AG09309 (cell line): ENCODE measurements around the gene PRPF4.

Source experiments
- DNase-seq: peaks from one replicate; pipeline ENCODE4 v3.0.0-alpha.2; 2010; ENCODE audit warnings: low read depth
- H3K4me3 ChIP-seq: 2 replicates; pipeline ENCODE4 v1.5.1; 2011; ENCODE audit warnings: mild to moderate bottlenecking, low read depth, low read length, moderate library complexity; ENCODE audit not compliant: control insufficient read depth
- TF ChIP-seq, protein P1 (sequence below): IDR thresholded peaks from 2 replicates; pipeline ENCODE4 v1.5.1; 2011; ENCODE audit warnings: mild to moderate bottlenecking, low read depth, low read length, inconsistent platforms; ENCODE audit not compliant: insufficient read depth, control insufficient read depth; ENCODE audit errors: missing control alignments

The PRPF4 gene

DNA sequence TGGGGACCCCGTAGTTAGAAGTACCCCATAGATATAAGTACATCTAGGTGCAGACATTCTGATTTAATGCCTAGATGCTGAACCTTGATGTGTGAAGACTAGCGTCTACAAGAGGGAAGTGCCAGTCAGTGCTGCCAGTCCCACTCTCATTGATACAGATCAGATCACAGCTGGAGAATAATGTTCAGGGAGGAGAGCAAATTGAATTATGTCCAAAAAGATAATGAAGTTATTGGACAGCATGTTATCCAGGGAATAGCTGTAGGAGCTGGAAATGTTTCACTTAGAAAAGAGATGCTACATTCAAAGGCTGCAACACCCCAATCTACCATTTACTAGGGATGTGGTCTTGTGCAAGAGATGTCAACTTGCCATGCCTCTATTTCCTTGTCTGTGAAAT lies 43.6 kb downstream of the PRPF4 start:
- TF ChIP-seq, protein P1, sequence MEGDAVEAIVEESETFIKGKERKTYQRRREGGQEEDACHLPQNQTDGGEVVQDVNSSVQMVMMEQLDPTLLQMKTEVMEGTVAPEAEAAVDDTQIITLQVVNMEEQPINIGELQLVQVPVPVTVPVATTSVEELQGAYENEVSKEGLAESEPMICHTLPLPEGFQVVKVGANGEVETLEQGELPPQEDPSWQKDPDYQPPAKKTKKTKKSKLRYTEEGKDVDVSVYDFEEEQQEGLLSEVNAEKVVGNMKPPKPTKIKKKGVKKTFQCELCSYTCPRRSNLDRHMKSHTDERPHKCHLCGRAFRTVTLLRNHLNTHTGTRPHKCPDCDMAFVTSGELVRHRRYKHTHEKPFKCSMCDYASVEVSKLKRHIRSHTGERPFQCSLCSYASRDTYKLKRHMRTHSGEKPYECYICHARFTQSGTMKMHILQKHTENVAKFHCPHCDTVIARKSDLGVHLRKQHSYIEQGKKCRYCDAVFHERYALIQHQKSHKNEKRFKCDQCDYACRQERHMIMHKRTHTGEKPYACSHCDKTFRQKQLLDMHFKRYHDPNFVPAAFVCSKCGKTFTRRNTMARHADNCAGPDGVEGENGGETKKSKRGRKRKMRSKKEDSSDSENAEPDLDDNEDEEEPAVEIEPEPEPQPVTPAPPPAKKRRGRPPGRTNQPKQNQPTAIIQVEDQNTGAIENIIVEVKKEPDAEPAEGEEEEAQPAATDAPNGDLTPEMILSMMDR: no peak
- H3K4me3 ChIP-seq: no peak overlapping the region
- no peak for DNase-seq

DNA sequence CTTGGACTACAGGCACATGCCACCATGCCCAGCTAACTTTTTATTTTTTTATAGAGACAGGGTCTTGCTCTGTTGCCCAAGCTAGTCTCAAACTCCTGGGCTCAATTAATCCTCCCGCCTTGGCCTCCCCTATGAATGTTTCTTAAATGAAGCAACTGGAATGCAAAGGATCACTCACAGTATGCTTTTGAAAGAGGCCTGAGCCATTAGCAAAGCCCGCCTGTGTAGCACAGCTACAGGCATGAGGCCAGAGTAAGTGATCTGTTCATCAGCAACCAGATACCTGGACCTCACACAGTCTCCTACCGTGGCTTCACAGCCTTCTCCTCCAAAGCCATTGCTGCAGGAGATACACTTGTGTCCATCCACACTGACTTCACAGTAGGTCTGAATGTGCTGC lies 44.6 kb downstream of the PRPF4 start:
- no peak for DNase-seq
- TF ChIP-seq, protein P1: no peak
- H3K4me3 ChIP-seq: no peak overlapping the region

DNA sequence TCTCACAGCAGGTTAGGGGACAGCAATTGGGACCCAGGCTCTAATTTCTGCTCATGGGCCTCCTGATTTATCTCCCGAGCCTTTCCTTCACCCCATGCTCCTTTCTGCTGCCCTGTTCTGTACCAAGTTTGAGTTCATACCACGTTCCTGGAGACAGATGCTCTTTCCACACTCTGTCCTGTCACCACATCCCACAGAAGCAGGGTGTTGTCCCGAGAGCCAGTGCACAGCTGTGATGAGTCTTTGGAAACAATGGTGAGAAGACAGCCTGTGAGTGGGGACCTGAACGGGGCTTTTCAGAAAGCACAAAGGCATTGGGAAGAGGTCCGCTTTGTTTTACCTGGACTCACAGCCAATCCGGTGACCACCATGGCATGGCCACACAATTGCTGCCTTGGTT lies 47.2 kb downstream of the PRPF4 start:
- H3K4me3 ChIP-seq: no peak overlapping the region
- DNase-seq: no peak
- TF ChIP-seq, protein P1: no peak

DNA sequence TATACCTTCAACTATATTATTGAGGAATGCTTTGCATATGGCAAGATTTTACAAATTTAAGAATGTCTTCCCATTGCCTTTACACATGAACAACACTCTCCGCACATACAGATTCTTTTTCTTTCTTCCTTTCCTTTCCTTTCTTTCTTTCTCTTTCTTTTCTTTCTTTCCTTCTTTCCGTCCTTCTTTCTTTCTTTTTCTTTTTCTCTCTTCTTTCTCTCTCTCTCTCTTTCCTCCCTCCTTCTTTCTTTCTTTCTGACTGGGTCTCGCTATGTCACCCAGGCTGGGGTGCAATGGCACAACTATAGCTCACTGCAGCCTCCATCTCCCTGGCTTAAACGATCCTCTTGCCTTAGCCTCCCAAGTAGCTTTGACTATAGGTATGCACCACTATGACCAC lies 50.8 kb downstream of the PRPF4 start:
- no peak for DNase-seq
- TF ChIP-seq, protein P1: no peak
- no peak overlapping the region for H3K4me3 ChIP-seq

DNA sequence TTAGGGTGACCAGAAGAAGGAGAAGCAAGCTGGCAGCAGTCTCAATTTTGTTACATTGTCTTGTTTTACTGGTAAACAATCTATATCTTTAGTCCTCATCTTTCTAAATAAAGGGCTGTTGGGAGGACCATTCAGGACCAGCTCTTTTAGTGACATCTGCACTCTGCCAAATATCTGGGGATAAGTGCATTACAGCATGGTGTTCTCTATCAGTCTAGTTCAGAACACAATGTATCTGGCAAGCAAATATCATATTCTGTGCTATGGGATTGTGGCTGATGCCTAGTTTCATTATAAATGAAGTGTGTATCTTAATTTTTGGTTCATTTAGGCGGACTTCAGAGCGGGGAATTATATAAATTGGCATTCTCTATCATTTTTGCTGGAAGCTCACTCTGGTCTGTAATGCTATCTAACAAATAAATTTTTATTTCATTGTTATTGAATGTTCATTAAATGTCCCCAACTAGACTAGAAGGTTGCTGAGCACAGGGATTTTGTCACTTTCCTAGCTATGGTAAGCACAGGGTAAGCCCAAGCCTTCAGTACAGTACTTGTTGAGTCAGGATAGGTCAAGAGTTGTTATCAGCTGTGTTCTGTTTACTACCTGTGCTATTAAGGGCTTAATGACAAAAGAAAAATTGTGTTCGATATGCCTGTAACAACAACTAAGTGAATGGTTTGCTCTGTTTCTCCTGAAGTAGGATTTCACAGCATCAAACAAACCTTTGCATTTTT lies 52.8 kb downstream of the PRPF4 start:
- TF ChIP-seq, protein P1: no peak
- no peak overlapping the region for H3K4me3 ChIP-seq
- DNase-seq: no peak

DNA sequence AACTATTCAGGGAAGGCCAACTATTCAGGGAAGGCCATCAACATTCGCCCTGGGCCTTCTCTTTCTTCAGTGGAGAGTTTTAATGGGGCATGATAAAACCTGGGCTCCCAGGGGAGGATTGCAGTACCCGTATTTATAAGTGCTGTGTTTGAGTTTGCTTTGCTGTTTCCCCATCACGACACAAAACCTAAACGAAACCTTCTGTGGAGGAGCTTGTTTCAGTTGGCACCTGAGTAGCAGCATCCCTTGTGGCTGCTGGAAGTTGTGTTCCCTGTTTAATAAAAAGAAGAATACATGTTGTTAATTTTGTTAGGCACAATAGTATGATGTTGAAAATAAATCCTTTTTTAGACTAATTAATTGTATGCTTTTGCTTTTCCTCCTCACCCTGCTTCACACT lies 56.3 kb downstream of the PRPF4 start:
- DNase-seq: no peak
- H3K4me3 ChIP-seq: no peak overlapping the region
- TF ChIP-seq, protein P1: no peak
